NCI-H82 treated with DMSO at 0.1 percent for 48 hours (cell line): Measurements from ENCODE around the gene LSM3.

ENCODE experiments used
- DNase-seq: peaks from one replicate; lab custom pipeline; 2025; ENCODE audit not compliant: unreplicated experiment; lab: John Stamatoyannopoulos, UW

Gene LSM3

DNA sequence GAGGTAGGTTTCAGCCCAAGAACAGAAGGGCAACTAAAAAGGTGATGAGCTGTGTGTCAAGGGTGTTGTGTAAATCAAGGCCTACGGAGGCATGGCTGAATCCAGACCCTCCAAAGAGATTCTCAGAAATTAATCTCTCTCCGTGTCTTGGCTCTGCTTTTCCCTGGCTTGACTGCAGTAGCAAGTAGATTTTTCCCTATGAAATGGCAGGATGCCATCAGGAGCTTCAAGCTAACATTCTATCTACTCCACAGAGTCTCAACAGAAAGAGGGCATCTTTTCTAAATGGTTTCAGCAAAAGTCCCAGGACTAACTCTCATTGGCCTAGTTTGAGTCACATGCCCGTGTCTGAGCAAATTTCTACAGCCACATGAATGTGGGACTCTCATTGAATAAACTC is 58.3 kb downstream of the LSM3 start:
- no peak for DNase-seq

DNA sequence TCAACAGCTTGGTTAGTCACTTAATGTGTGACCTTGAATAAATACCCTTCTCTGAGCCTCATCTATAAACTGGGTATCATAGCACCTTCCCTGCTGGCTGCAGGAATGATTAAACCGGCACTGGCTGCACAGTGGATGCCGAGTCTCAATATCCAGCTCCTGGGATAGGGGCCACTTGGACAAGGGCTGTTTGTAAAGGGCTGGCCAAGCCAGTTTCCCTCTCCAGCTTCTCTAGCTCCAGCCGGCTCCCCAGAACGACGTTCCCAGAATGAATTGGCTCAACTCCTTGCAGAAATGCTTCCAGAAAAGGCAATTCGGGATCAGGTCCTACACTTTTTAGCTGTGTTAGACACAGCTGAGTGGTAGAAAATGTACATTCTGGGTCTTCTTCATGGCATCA is 58.8 kb downstream of the LSM3 start:
- no peak for DNase-seq

DNA sequence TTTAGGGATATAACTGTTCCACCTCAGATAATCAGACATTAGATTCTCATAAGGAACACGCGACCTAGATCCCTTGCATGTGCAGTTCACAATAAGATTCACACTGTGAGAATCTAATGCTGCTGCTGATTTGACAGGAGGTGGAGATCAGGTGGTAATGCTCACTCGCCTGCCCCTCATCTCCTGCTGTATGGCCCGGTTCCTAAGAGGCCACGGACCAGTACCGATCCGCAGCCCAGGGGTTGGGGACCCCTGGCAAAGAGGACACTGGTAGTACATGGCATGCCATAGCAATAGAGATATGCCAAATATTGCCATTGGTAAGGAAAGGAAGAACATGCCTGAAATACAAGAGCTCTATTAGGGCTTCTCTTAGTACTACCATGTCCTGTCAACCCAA is 59.7 kb downstream of the LSM3 start:
- no peak for DNase-seq

DNA sequence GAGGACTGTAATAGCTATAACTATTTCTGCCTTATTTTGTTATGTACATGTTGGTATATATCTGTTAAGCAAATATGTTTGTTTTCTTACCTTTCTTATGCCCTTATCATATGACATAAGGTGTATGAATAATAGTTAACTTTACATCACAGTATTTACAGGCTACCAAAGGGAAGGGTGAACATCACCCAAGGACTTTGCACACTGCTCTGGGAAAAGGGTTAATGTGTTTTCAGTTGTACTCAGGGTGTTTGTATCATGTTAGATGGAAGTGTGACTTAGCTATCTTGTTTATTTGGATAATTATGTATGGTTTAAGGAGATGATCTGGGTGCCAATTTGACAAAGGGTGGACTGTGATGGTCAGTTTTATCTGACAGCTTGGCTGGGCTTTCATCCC is 60.3 kb downstream of the LSM3 start:
- DNase-seq: no peak

DNA sequence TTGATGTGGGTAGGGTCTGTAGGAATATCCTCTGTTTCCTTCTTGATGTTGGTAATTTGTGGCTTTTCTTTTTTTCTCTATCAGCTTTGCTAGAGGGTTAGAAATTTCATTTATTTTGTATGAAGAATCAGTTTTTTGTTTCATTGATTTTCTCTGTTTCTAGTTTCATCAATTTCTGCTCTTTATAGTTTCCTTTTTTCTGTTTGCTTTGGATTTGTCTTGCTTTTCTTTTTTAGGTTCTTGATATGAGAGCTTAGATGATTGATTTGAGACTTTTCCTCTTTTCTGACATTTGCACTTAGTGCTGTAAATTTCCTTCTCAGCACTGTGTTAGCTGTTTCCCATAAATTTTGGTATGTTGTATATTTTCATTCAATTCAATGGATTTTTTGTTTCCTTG is 61.3 kb downstream of the LSM3 start:
- no peak for DNase-seq

DNA sequence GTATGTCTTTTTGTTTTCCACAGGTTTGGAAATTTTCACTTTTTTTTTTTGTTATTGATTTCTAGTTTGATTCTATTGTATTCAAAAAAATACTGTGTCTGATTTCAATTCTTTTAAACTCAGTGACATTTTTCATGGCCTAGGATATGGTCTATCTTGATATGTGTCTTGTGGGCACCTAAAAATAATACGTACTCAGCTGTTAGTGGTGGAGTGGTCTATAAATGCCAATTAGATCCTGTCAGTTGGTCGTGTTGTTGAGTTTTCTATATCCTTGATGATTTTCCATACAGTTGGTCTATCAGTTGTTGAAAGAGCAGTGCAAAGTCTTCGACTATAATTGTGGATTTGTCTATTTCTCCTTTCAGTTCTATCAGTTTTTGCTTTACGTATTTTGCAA is 61.7 kb downstream of the LSM3 start:
- no peak for DNase-seq

DNA sequence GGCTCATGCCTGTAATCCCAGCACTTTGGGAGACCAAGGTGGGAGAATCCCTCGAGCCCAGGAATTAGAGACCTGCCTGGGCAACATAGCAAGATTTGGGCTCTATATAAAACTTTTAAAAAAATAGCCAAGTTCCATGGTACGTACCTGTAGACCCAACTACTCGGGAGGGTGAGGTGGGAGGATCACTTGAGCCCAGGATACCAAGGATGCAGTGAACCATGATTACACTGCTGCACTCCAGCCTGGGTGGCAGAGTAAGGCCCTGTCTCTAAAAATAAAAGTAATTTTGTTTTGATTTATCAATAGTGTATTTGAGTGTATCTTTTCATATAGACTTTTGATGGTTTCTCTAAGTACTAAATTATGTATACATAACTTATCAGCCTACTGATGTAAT is 63.1 kb downstream of the LSM3 start:
- no peak for DNase-seq

DNA sequence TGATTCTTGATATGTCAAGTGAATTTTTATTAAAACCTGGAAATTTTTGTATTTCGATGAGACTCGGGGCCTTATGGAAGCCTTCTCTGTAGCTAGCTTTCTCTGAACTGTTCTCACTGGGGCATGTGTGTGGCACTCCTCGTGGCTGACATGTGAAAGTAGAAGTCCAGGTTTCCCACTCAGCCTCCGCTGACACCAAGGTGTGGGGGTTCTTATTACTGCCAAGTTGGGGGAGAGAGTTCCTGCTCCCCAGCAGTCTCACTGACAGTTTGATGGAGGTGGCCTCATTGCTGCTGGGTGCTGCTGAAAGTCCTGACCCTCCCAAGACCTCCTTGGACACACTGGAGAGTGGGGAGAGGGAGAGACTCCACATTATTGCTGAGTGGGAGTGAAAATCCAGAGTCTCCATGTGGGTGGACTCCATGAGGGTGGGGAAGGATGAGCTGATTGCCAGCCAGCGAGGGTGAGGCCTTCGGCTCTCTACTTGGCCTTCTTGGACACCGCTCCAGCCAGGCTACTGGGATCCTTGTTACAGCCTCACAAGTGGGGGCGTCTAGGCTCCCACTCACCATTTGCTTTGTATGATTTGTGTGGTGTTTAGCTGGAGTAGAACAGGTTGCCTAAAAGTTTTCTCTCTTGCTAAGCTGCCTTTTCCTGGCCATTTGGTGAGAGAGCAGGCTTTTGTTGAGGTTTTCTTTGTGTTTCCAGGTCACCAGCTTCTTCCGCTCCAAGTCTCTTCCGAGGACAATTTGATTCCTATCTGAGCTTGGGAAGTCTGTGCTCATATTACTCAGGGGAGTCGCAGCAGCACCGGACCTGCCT is 64.1 kb downstream of the LSM3 start:
- DNase-seq: no peak

DNA sequence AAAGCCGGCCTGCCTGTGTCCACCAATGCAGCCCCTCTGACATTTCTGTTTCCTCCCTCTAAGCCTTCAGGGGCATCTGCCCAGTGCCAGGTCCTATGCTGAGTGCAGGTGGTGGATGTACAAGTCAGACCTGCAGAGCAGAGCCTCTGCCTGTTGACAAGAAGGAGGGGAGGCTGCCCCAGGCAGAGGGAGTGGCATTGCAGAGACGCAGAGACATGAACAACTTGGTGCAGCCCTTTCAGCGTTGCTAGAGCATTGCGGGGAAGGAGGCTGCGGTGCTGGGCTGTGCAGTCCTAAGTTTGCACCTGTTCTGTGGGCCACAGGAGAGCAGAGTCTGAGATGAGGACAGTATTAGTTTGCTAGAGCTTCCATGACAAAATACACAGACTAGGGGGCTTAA is 65.2 kb downstream of the LSM3 start:
- no peak for DNase-seq

DNA sequence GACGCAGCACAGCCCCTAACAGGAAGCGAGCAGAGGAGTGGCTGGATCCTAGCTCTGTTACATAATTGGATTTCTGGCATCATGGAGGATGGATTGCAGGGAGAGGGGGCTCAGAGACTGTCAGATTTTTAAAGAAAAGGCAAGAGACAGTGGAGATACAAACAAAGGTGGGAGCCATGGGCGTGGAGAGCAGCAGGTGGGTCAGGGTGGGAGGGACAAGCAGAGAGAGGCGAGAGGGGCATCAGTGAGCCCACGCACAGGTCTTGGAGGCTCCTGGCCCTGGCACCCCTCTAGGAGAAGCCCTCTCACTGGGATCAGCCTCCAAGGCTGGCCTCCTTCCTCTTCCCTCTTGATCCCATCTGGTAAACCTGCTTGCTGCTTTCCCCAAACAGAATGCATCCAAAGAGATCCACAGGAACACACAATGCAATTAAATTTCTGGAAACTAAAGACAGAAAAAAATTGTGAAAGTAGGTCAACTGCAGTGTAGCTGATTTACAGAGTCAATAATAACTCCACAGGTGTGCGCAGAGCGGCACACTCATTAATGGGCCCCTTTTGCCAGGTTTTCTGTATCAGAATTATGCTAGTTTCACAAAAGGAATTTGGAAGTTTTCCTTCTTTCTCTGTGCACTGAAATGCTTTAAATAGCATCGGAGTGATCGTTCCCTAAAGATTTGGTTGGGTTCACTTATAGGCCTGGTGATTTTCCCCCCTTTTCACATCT is 66.1 kb downstream of the LSM3 start:
- peak; percentile 29 for DNase-seq

DNA sequence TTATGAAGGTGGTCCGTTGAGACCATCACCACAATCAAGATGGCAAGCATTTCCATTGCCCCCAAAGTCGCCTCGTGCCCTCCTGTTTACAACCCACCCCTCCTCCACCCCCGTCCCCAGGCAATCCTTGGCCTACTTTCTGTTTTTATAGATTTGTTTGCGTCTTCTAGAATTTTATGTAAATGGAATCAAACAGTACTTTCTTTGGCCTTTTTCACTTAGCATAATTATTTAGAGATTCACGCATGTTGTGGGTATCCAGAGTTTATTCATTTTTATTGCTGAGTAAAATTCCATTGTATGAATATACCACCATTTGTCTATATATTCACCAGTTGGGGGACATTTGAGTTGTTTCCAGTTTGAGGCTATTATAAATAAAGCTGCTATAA is 66.6 kb downstream of the LSM3 start:
- no peak for DNase-seq

DNA sequence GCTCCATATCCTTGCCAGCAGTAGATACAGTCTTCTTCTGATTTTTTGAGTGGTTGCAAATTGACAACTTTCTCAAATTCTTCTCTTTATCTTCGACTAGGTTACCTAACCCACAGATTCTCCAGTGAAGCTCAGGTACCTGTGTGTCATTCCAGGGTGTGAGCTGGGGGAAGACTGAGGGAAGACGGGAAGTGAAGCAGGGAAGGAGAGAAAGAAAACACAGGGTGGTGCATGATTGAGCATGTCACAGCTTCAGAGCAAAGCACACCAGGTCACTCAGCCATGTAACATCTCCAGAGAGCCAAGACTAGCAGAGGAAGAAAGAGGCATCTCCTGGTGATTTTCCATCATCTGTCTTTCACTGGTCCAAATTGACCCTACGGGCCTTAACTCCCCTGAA is 67.2 kb downstream of the LSM3 start:
- no peak for DNase-seq

DNA sequence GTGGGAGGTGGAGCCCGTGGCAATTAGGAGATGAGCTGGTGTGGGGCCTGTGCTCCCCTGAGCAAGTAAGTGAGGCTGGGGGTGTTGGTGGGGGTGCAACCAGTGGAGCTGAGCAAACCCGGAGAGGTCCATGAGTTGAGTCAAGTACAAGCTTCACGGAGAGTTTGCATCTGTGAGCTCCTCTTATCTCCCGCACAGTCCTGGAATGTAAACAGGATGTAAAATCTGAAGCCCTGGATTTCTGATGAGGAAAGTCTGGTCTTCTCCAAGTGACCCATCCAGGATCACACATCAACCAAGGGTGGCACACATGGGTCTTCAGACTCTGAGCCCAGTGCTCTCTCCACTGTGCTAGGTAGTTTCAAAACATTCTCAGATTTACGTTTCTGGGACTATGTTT is 67.8 kb downstream of the LSM3 start:
- DNase-seq: no peak

DNA sequence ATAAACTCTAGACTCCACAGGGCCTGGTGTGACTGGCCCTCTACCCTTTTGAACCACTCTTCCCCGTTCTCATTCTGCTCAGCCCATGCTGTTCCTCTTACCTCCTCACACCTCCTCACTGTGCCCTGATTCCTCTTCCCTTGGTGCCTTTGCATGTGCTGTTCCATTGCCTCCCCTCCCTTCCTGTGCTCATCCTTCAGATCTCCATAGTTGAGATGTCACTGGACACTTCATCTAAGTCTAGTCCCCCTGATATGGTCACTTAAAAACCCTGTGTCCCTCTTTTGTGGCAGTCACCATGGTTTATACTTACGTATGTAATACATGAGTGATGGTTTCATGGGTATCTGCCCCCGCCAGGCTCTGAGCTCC is 69.8 kb downstream of the LSM3 start:
- DNase-seq: no peak

DNA sequence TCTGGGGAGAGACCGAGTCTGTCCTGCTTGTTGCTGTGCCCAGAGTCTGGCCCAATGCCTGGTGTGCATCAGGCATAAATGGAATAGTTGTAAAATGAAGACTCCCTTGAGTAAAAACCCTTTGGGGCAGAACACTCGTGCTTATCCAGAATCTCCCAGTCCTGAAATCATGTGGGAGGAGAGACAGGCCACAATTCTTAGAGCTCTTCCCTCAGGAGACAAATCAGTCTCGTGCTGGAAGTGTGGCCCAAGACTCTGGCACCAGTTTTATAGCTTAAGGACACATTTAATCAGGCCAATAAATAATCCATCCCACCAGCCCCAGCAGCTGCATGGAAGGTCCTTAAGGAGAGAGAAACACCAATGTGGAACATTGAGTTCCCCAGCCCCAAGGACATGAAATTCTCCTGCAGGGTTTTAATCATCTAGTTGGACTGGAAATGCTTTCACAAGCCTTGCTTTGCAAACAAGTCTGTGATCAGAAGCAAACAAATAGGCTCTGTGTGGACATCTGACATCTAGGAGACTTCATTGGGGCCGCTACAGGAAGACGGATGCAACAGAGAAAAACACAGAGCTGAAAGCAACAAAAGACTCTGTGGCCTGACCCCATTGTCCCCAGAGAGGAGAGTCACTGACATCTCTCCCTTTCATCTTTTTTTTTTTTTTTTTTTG is 70.4 kb downstream of the LSM3 start:
- no peak for DNase-seq
